Parathyroid adenoma (tissue), 2 donors: ENCODE data around the gene LINGO1.

Experiments
- H2AFZ ChIP-seq: fragments of 300-600 bp; sonication (generic); one replicate; pipeline ENCODE4 v1.7.0; 2017; ENCODE audit warnings: antibody characterized with exemption, mild to moderate bottlenecking
- H3K27ac ChIP-seq: fragments of 300-600 bp; sonication (generic); one replicate; pipeline ENCODE4 v1.7.0; 2017
- H3K27me3 ChIP-seq: fragments of 300-600 bp; sonication (generic); one replicate; pipeline ENCODE4 v1.7.0; 2017; ENCODE audit warnings: low read length; ENCODE audit not compliant: control insufficient read depth, insufficient read depth
- H3K36me3 ChIP-seq: fragments of 300-600 bp; sonication (generic); one replicate; pipeline ENCODE4 v1.7.0; 2017; ENCODE audit warnings: low read length; ENCODE audit not compliant: control insufficient read depth, insufficient read depth
- H3K4me1 ChIP-seq: fragments of 300-600 bp; sonication (generic); one replicate; pipeline ENCODE4 v1.7.0; 2017; ENCODE audit warnings: control low read depth
- H3K4me2 ChIP-seq: fragments of 300-600 bp; sonication (generic); one replicate; pipeline ENCODE4 v1.7.0; 2017; ENCODE audit warnings: low read length
- H3K4me3 ChIP-seq: fragments of 300-600 bp; sonication (generic); one replicate; pipeline ENCODE4 v1.7.0; 2017; ENCODE audit warnings: low read depth, low read length
- H3K79me2 ChIP-seq: fragments of 300-600 bp; sonication (generic); one replicate; pipeline ENCODE4 v1.7.0; 2017; ENCODE audit warnings: control low read depth
- H3K9ac ChIP-seq: fragments of 300-600 bp; sonication (generic); one replicate; pipeline ENCODE4 v1.7.0; 2017; ENCODE audit warnings: mild to moderate bottlenecking
- H3K9me3 ChIP-seq: fragments of 300-600 bp; sonication (generic); one replicate; pipeline ENCODE4 v1.7.0; 2017; ENCODE audit warnings: low read length; ENCODE audit not compliant: control insufficient read depth
- CTCF ChIP-seq: fragments of 300-600 bp; sonication (generic); IDR thresholded peaks from one replicate; pipeline ENCODE4 v1.7.0; 2017; ENCODE audit warnings: antibody characterized with exemption, mild to moderate bottlenecking
- donor health status: primary hyperparathyroidism.

LINGO1 gene

GRCh38 chr15:77674327-77674726 lies 41.6 kb upstream of the LINGO1 start:
- Histone ChIP-seq H3K9me3 (no peaks in the 10 kb centered on the region), H2AFZ (no peak overlapping the region), H3K9ac (no peak overlapping the region), H3K4me3 (no peak overlapping the region), H3K27me3 (no peaks in the 10 kb centered on the region), H3K79me2 (no peaks in the 10 kb centered on the region), H3K4me1 (no peaks in the 10 kb centered on the region), H3K36me3 (no peaks in the 10 kb centered on the region), H3K27ac (no peak overlapping the region), H3K4me2 (no peak overlapping the region)
- no peak for TF ChIP-seq CTCF

- Histone ChIP-seq H2AFZ (no peak overlapping the region), H3K27me3 (no peaks in the 10 kb centered on the region), H3K27ac (no peak overlapping the region), H3K9ac (no peak overlapping the region), H3K4me3 (no peak overlapping the region), H3K4me1 (no peaks in the 10 kb centered on the region), H3K9me3 (no peaks in the 10 kb centered on the region), H3K36me3 (no peaks in the 10 kb centered on the region), H3K4me2 (no peak overlapping the region), H3K79me2 (no peaks in the 10 kb centered on the region)
- TF ChIP-seq CTCF, result no peak
These were observed 41.2 kb upstream of the LINGO1 start for GRCh38 chr15:77673866-77674265.

- H3K4me3 ChIP-seq, result no peak overlapping the region
- H3K4me2 ChIP-seq, result no peak overlapping the region
- TF ChIP-seq CTCF, result no peak
- no peak overlapping the region for H3K9ac ChIP-seq
- H3K9me3 ChIP-seq, result no peaks in the 10 kb centered on the region
- no peaks in the 10 kb centered on the region for H3K4me1 ChIP-seq
- H3K79me2 ChIP-seq, result no peaks in the 10 kb centered on the region
- no peak overlapping the region for H3K27ac ChIP-seq
- no peak overlapping the region for H2AFZ ChIP-seq
- no peaks in the 10 kb centered on the region for H3K27me3 ChIP-seq
- no peaks in the 10 kb centered on the region for H3K36me3 ChIP-seq
These were observed 39.4 kb upstream of the LINGO1 start for GRCh38 chr15:77672135-77672534.

- H3K4me2 ChIP-seq, result no peak overlapping the region
- H3K36me3 ChIP-seq, result no peaks in the 10 kb centered on the region
- no peak overlapping the region for H3K9ac ChIP-seq
- no peaks in the 10 kb centered on the region for H3K79me2 ChIP-seq
- no peak overlapping the region for H3K27ac ChIP-seq
- no peaks in the 10 kb centered on the region for H3K4me1 ChIP-seq
- no peak for TF ChIP-seq CTCF
- no peak overlapping the region for H2AFZ ChIP-seq
- H3K9me3 ChIP-seq, result no peaks in the 10 kb centered on the region
- no peaks in the 10 kb centered on the region for H3K27me3 ChIP-seq
- no peak overlapping the region for H3K4me3 ChIP-seq
These were observed 38.8 kb upstream of the LINGO1 start for GRCh38 chr15:77671362-77672056.
